ENCODE data around the gene MINDY3.

- TF ChIP-seq POLR2A (IDR thresholded peaks at IDR 0.05) = no peak
- TF ChIP-seq, protein P1, sequence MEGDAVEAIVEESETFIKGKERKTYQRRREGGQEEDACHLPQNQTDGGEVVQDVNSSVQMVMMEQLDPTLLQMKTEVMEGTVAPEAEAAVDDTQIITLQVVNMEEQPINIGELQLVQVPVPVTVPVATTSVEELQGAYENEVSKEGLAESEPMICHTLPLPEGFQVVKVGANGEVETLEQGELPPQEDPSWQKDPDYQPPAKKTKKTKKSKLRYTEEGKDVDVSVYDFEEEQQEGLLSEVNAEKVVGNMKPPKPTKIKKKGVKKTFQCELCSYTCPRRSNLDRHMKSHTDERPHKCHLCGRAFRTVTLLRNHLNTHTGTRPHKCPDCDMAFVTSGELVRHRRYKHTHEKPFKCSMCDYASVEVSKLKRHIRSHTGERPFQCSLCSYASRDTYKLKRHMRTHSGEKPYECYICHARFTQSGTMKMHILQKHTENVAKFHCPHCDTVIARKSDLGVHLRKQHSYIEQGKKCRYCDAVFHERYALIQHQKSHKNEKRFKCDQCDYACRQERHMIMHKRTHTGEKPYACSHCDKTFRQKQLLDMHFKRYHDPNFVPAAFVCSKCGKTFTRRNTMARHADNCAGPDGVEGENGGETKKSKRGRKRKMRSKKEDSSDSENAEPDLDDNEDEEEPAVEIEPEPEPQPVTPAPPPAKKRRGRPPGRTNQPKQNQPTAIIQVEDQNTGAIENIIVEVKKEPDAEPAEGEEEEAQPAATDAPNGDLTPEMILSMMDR (IDR thresholded peaks at IDR 0.05) = no peak
- no peak for TF ChIP-seq POLR2AphosphoS5 (IDR thresholded peaks at IDR 0.05)
Observed at GRCh38 chr10:15884447-15884846, 24.1 kb upstream of the MINDY3 start.
